Naive thymus-derived CD4-positive, alpha-beta T cell (primary cell): Measurements from ENCODE around the gene NCLN. TPM values are rescaled to one million over a fixed set of nuclear protein-coding genes. Genes with fewer than 3 reads are reported as not detected.
"Not testable (repeated sequence)": the region's sequence is repeated elsewhere in the genome, so short reads cannot be mapped to it uniquely, and the experiment has no call there.

Experiments
- ATAC-seq: fragments of 150-1000 bp; cut with Tn5 transposase; 2 replicates; pipeline ENCODE4 v1.10.0; 2021; ENCODE audit warnings: mild to moderate bottlenecking, moderate library complexity
- CTCF ChIA-PET: fragments of 350-600 bp; sonication (Branson Sonifier 250); formaldehyde crosslinking; loops from one replicate; lab custom pipeline; 2021; ENCODE audit warnings: antibody characterized with exemption; lab: Charles Lee
- POLR2A ChIA-PET: fragments of 350-600 bp; sonication (Branson Sonifier 250); formaldehyde crosslinking; loops from one replicate; lab custom pipeline; 2021; ENCODE audit warnings: antibody characterized with exemption, inconsistent platforms; lab: Charles Lee
- DNase-seq, 9 donors: peaks; one replicate each; pipeline versions ENCODE4 v3.0.0 to v3.0.0-alpha.2; 2020 to 2022; ENCODE audit warnings: mixed read lengths in 1 of 9
- H3K27ac ChIP-seq: one replicate; pipeline ENCODE4 v1.7.0; 2013; ENCODE audit warnings: mild to moderate bottlenecking, low read depth, low read length, moderate library complexity
- H3K27me3 ChIP-seq, 2 donors: one replicate each; pipeline ENCODE4 v1.7.0; 2013; ENCODE audit warnings: low read length in 2 of 2, mild to moderate bottlenecking in 2 of 2, moderate library complexity in 2 of 2; ENCODE audit not compliant: control insufficient read depth in 2 of 2, insufficient read depth in 2 of 2
- H3K36me3 ChIP-seq, 3 experiments: 1 replicate in 2 of 3; 2 replicates in 1 of 3; pipeline ENCODE4 v1.7.0; 2013; ENCODE audit warnings: low read length in 3 of 3, mild to moderate bottlenecking in 3 of 3, moderate library complexity in 1 of 3; ENCODE audit not compliant: insufficient read depth in 3 of 3, control insufficient read depth in 2 of 3
- H3K4me1 ChIP-seq, 2 donors: one replicate each; pipeline ENCODE4 v1.7.0; 2013; ENCODE audit warnings: low read length in 2 of 2, mild to moderate bottlenecking in 2 of 2, moderate library complexity in 1 of 2; ENCODE audit not compliant: control insufficient read depth in 2 of 2, insufficient read depth in 2 of 2
- H3K4me3 ChIP-seq: 2 replicates; pipeline ENCODE4 v1.7.0; 2013; ENCODE audit warnings: mild to moderate bottlenecking, low read length
- H3K9me3 ChIP-seq, 3 experiments: 1 replicate in 2 of 3; 2 replicates in 1 of 3; pipeline ENCODE4 v1.7.0; 2013; ENCODE audit warnings: low read length in 3 of 3; ENCODE audit not compliant: control insufficient read depth in 2 of 3
- H3K27ac Mint-ChIP-seq, 9 donors: one replicate each; pipeline ENCODE4 v1.8.0; 2020 to 2022; ENCODE audit warnings: mixed read lengths in 9 of 9, mild to moderate bottlenecking in 8 of 9, moderate library complexity in 5 of 9, inconsistent platforms in 2 of 9
- H3K27me3 Mint-ChIP-seq, 5 donors: one replicate each; pipeline ENCODE4 v1.8.0; 2021 to 2022; ENCODE audit warnings: mixed read lengths in 5 of 5, mild to moderate bottlenecking in 1 of 5
- H3K36me3 Mint-ChIP-seq, 5 donors: one replicate each; pipeline ENCODE4 v1.8.0; 2020 to 2022; ENCODE audit warnings: mixed read lengths in 5 of 5, mild to moderate bottlenecking in 3 of 5, inconsistent platforms in 1 of 5
- H3K4me1 Mint-ChIP-seq, 7 donors: one replicate each; pipeline ENCODE4 v1.8.0; 2020 to 2022; ENCODE audit warnings: mixed read lengths in 7 of 7, mild to moderate bottlenecking in 3 of 7, inconsistent platforms in 1 of 7
- H3K4me3 Mint-ChIP-seq, 10 donors: one replicate each; pipeline ENCODE4 v1.8.0; 2020 to 2022; ENCODE audit warnings: mild to moderate bottlenecking in 10 of 10, mixed read lengths in 10 of 10, moderate library complexity in 6 of 10, inconsistent platforms in 2 of 10
- H3K9me3 Mint-ChIP-seq, 11 donors: one replicate each; pipeline ENCODE4 v1.8.0; 2020 to 2022; ENCODE audit warnings: mixed read lengths in 11 of 11, mild to moderate bottlenecking in 4 of 11, inconsistent platforms in 1 of 11, moderate library complexity in 1 of 11
- intact Hi-C, 2 donors: fragments of 100-400 bp; cut with micrococcal nuclease; formaldehyde crosslinking; loops; one replicate each; pipeline ENCODE4 v1.15.1; 2023
- polyA plus RNA-seq, 2 donors: library from polyadenylated mRNA; unstranded; fragments of 300-500 nt; fragmentation: Illumina TruSeq; gene quantifications; one replicate each; pipeline ENCODE4 v1.2.3, GENCODE V29; 2021
- total RNA-seq, 6 experiments: library from RNA in 5 of 6; stranded (reverse) in 5 of 6; gene quantifications; 1 replicate in 5 of 6; 2 replicates in 1 of 6; pipeline ENCODE4 v1.2.3 and lab custom pipeline; 2021 to 2026

NCLN gene
- total and polyA plus RNA-seq, 7 experiments from 2014 or later, result 19.9 to 64.7 (median 51.7) TPM

DNA sequence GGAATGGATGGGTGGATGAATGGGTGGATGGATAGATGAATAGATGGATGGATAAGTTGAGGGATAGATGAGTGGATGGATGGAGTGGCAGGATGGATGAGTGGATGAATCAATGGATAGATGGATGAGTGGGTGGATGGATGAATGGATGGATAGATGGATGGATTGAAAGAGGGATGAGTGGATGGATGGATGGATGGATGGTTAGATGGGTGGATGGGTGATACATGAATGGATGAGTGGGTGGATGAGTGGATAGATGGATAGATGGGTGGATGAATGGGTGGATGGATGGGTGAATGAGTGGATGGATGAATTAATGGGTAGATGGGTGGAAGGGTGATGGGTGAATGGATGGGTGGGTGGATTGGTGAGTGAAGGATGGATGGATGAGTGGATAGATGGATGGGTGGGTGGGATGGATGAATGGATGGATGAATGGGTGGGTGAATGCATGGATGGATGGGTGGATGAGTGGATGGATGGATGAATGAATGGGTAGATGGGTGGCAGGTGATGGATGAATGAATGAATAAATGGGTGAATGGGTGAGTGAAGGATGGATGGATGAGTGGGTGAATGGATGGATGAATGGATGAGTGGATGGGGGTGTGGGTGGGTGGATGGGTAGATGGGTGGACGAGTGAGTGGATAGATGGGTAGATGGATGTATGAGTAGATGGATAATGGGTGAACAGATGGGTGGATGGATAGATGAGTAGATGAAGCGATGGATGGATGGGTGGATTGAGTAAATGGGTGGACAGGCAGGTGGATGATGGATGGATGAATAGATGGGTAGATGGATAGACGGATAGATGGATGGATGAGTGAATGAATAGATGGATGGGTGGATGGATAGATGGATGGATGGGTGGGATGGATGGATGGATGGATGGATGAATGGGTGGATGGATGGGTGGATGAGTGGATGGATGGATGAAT is 32.2 kb upstream of the NCLN start:
- CTCF ChIA-PET, result no interaction called here

GRCh38 chr19:3154447-3154846 is 31.3 kb upstream of the NCLN start:
- Mint-ChIP-seq H3K4me3 (peak overlapping the region in 3 of 10 donors; percentile 29 to 79 (median 72)), H3K36me3 (peaks cover 0 to 42% (median 0%) of the 10 kb centered on the region in 5 donors), H3K4me1 (peaks cover 0 to 18% (median 0%) of the 10 kb centered on the region in 7 donors), H3K27ac (peak overlapping the region in 3 of 9 donors; percentile 85 to 91 (median 87))
- H3K36me3 ChIP-seq, CTCF ChIA-PET, intact Hi-C loops, ATAC-seq, H3K27me3 Mint-ChIP-seq, H3K9me3 Mint-ChIP-seq, H3K9me3 ChIP-seq, DNase-seq, POLR2A ChIA-PET, H3K27me3 ChIP-seq: not testable (repeated sequence)
- H3K4me1 ChIP-seq, result peaks cover 17 to 24% of the 10 kb centered on the region in 2 donors
- peak overlapping the region; percentile 49 for H3K27ac ChIP-seq
- peak overlapping the region; percentile 31 for H3K4me3 ChIP-seq

More for the DNA sequence above, 32.2 kb upstream of the NCLN start:
- H3K4me3 Mint-ChIP-seq, result no peak overlapping the region
- intact Hi-C loops, result no loop called here
- peaks cover 0 to 23% (median 0%) of the 10 kb centered on the region in 7 donors for H3K4me1 Mint-ChIP-seq
- no peak overlapping the region for H3K27ac Mint-ChIP-seq
- peaks cover 0 to 3% (median 0%) of the 10 kb centered on the region in 11 donors for H3K9me3 Mint-ChIP-seq
- Histone ChIP-seq H3K9me3 (peaks cover 0 to 6% (median 0%) of the 10 kb centered on the region in 3 experiments), H3K4me3 (no peak overlapping the region), H3K36me3 (no peaks in the 10 kb centered on the region), H3K27me3 (no peaks in the 10 kb centered on the region), H3K27ac (no peak overlapping the region), H3K4me1 (peaks cover 17 to 24% of the 10 kb centered on the region in 2 donors)
- POLR2A ChIA-PET, result interaction anchor here (0.8 kb wide), 1 partner anchor 58 kb away, joined by 3 read pairs; no protein-coding TSS in a partner anchor
- no peak for ATAC-seq
- H3K27me3 Mint-ChIP-seq, result no peaks in the 10 kb centered on the region
- DNase-seq, result no peak
- H3K36me3 Mint-ChIP-seq, result peaks cover 0 to 47% (median 0%) of the 10 kb centered on the region in 5 donors

DNA sequence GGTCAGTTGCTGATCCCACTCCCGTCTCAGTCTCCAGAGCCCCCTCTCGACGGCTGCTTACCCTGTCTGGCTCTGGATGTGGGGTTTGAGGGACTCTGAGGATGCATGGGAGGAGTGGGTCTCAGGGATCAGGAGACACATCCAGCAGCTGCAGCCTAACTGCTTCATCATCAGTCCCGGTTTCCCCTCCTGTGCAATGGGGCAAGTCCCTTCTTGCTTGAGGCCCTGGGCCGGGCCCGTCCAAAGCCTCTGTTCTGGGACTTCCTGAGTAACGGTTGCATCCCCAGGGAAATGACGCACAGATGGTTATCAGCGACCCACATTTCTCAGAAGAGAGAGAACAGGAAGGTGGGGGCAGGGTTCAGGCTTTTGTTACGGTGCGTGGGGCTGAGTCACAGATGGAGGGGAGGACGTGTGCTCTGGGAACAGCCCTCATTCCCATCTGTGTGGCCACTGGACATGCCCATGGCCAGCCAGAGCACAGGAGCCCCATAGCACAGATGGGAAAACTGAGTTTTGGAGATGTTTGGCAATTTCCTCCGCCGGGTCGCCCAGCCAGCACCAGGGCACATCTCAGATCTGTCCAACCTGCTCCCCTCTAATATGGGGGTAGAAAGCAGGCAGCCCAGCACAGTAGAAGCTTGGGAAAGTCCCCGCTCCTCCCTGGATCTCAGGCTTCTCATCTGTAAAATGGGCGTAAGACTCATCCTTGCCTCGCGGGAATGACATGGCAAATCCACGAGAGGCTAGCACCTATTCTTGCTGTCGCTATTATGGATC is 30.6 kb upstream of the NCLN start:
- H3K36me3 Mint-ChIP-seq, result peaks cover 0 to 43% (median 0%) of the 10 kb centered on the region in 5 donors
- POLR2A ChIA-PET, result interaction anchor here (0.7 to 0.9 kb wide), 2 partner anchors 9 to 15 kb away, joined by 3 read pairs; no protein-coding TSS in a partner anchor
- intact Hi-C loops, result loop anchor here in 1 of 2 donors (1.0 kb wide), 2 partner anchors 9 to 22 kb away; no protein-coding TSS in a partner anchor
- no peaks in the 10 kb centered on the region for H3K36me3 ChIP-seq
- peaks cover 17 to 24% of the 10 kb centered on the region in 2 donors for H3K4me1 ChIP-seq
- H3K9me3 ChIP-seq, result peaks cover 0 to 6% (median 0%) of the 10 kb centered on the region in 3 experiments
- CTCF ChIA-PET, result no interaction called here
- H3K27me3 Mint-ChIP-seq, result no peaks in the 10 kb centered on the region
- peak in 8 of 9 donors; percentile 54 to 82 (median 68) for DNase-seq
- H3K4me3 Mint-ChIP-seq, result peak overlapping the region in 5 of 10 donors; percentile 53 to 80 (median 72)
- peak overlapping the region; percentile 49 for H3K27ac ChIP-seq
- ATAC-seq, result peak; percentile 94
- peaks cover 0 to 5% (median 0%) of the 10 kb centered on the region in 11 donors for H3K9me3 Mint-ChIP-seq
- no peaks in the 10 kb centered on the region for H3K27me3 ChIP-seq
- peaks cover 0 to 19% (median 0%) of the 10 kb centered on the region in 7 donors for H3K4me1 Mint-ChIP-seq
- peak overlapping the region; percentile 31 for H3K4me3 ChIP-seq
- H3K27ac Mint-ChIP-seq, result peak overlapping the region in 6 of 9 donors; percentile 69 to 91 (median 86)

DNA sequence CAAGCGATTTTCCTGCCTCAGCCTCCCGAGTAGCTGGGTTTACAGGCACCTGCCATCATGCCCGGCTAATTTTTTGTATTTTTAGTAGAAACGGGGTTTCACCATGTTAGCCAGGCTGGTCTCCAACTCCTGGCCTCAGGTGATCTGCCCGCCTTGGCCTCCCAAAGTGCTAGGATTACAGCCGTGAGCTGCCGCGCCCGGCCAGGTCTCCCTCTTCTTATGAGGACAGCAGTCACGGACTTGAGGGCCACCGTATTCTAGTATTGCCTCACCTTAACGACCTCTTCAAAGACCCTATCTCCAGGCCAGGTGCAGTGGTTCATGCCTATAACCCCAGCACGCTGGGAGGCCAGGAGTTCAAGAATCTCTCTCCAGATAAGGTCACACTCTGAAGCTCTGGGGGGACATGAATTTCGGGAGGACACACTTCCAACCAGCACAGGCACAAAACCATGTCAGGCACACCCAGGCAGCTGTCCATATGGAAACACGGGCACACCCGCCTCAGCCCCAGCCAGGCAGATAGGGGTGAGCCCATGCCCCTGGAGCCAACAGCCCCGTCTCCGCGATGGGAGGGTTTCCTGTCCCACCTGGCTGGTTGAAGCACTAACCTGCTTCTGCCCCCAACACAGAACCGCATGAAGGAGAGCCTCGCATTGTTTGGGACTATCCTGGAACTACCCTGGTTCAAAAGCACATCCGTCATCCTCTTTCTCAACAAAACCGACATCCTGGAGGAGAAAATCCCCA is 28.5 kb upstream of the NCLN start:
- Histone ChIP-seq H3K27me3 (no peaks in the 10 kb centered on the region), H3K9me3 (peaks cover 0 to 6% (median 0%) of the 10 kb centered on the region in 3 experiments), H3K4me1 (peaks cover 17 to 24% of the 10 kb centered on the region in 2 donors), H3K4me3 (no peak overlapping the region), H3K27ac (no peak overlapping the region), H3K36me3 (no peaks in the 10 kb centered on the region)
- no peak for ATAC-seq
- H3K9me3 Mint-ChIP-seq, result peaks cover 0 to 8% (median 0%) of the 10 kb centered on the region in 11 donors
- ChIA-PET CTCF (interaction anchor here (1.0 kb wide), 2 partner anchors 28 to 53 kb away, joined by 3 to 6 read pairs; no protein-coding TSS in a partner anchor), POLR2A (no interaction called here)
- H3K4me1 Mint-ChIP-seq, result peaks cover 0 to 37% (median 0%) of the 10 kb centered on the region in 7 donors
- intact Hi-C loops, result no loop called here
- no peaks in the 10 kb centered on the region for H3K27me3 Mint-ChIP-seq
- peak overlapping the region in 6 of 9 donors; percentile 21 to 81 (median 68) for H3K27ac Mint-ChIP-seq
- peaks cover 0 to 58% (median 0%) of the 10 kb centered on the region in 5 donors for H3K36me3 Mint-ChIP-seq
- H3K4me3 Mint-ChIP-seq, result peak overlapping the region in 1 of 10 donors; percentile 24
- DNase-seq, result no peak

DNA sequence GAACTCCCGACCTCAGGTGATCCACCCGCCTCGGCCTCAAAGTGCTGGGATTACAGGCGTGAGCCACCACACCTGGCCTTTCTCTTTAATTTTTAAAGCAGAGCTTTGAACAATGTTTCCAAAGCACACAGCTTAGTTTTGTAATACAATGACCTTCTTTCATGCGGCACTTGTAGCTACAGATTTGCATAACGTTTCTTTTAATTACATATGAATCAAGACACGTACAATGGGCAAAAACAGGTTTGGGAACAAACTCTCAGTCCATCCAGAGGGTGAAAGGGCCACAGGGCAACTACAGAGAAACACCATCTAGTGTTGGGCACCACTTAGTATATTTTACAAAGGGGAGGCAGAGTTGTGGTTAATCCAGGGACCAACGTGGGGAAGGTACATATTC is 26.2 kb upstream of the NCLN start:
- no peaks in the 10 kb centered on the region for H3K27me3 Mint-ChIP-seq
- no peaks in the 10 kb centered on the region for H3K9me3 ChIP-seq
- peaks cover 0 to 9% (median 0%) of the 10 kb centered on the region in 11 donors for H3K9me3 Mint-ChIP-seq
- H3K4me1 Mint-ChIP-seq, result peaks cover 7 to 50% (median 8%) of the 10 kb centered on the region in 7 donors
- H3K36me3 Mint-ChIP-seq, result peaks cover 0 to 75% (median 0%) of the 10 kb centered on the region in 5 donors
- H3K27ac Mint-ChIP-seq, result peak overlapping the region in 2 of 9 donors; percentile 23 to 55
- POLR2A ChIA-PET, result no interaction called here
- peaks cover 15 to 16% of the 10 kb centered on the region in 2 donors for H3K4me1 ChIP-seq
- H3K27me3 ChIP-seq, result no peaks in the 10 kb centered on the region
- no peak overlapping the region for H3K27ac ChIP-seq
- H3K36me3 ChIP-seq, result no peaks in the 10 kb centered on the region
- intact Hi-C loops, result no loop called here
- DNase-seq (no peak), ATAC-seq (no peak)
- H3K4me3 ChIP-seq, result no peak overlapping the region
- no peak overlapping the region for H3K4me3 Mint-ChIP-seq
- CTCF ChIA-PET, result interaction anchor here (0.6 to 1.7 kb wide), 3 partner anchors 31 to 54 kb away, joined by 3 to 8 read pairs (median 4); no protein-coding TSS in a partner anchor
